ENCODE data around the gene FOXJ1.

The FOXJ1 gene

DNA sequence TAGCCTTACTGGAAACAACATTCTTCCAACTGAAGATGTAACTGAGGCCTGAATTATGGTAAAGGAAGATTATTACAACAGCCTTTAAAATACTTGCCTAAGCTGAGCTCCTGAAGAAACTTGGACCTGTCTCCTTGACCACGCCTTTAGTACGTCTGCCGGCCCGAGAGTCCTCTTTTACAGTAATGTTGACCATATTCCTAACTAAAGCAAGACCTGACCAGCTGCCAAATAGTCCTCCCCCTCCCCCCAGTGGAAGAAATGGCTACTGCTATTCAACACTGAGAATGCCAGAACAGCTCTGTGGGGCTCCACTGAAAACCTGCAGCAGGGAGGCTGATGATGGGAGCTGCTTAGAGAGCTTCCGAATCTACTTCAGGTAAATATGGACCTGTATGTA is 12.6 kb upstream of the FOXJ1 start:
- no peak for TF ChIP-seq FOXP2 (optimal IDR thresholded peaks at IDR 0.05; ENCODE audit: borderline replicate concordance, extremely low read depth, extremely low read length, insufficient read depth)
- TF ChIP-seq SIN3A (IDR thresholded peaks at IDR 0.05; ENCODE audit: borderline replicate concordance, insufficient read depth, low read length) = no peak
- TF ChIP-seq POLR2AphosphoS5 (IDR thresholded peaks at IDR 0.05; ENCODE audit: low read depth, low read length) = no peak
- TF ChIP-seq, protein P1, sequence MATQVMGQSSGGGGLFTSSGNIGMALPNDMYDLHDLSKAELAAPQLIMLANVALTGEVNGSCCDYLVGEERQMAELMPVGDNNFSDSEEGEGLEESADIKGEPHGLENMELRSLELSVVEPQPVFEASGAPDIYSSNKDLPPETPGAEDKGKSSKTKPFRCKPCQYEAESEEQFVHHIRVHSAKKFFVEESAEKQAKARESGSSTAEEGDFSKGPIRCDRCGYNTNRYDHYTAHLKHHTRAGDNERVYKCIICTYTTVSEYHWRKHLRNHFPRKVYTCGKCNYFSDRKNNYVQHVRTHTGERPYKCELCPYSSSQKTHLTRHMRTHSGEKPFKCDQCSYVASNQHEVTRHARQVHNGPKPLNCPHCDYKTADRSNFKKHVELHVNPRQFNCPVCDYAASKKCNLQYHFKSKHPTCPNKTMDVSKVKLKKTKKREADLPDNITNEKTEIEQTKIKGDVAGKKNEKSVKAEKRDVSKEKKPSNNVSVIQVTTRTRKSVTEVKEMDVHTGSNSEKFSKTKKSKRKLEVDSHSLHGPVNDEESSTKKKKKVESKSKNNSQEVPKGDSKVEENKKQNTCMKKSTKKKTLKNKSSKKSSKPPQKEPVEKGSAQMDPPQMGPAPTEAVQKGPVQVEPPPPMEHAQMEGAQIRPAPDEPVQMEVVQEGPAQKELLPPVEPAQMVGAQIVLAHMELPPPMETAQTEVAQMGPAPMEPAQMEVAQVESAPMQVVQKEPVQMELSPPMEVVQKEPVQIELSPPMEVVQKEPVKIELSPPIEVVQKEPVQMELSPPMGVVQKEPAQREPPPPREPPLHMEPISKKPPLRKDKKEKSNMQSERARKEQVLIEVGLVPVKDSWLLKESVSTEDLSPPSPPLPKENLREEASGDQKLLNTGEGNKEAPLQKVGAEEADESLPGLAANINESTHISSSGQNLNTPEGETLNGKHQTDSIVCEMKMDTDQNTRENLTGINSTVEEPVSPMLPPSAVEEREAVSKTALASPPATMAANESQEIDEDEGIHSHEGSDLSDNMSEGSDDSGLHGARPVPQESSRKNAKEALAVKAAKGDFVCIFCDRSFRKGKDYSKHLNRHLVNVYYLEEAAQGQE (IDR thresholded peaks at IDR 0.05; ENCODE audit: insufficient read depth in 1 of 2, low read depth in 2 of 2, low read length in 2 of 2) = no peak
- no peak for TF ChIP-seq TAF1 (IDR thresholded peaks at IDR 0.05; ENCODE audit: borderline replicate concordance, insufficient read depth, low read length)

DNA sequence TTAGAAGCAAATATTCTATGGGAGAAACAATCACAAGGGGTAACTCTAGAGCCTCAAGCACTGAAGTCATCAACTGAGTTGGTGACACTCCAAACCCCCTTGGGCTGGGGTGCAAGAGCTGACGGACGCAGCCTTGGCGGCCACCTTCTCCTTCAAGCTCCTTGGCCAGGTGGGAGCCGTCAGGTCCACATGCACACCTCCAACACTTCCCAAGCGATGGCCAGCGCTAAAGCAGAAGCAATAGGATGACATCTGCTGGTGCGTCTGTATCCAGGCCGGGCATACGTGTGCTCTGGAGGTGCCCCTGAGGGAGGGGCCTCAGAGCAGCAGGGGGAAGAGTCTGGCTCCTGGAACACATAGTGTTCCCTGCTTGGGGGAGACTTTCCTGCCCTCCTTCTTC is 12.2 kb upstream of the FOXJ1 start:
- TF ChIP-seq, protein P1 (IDR thresholded peaks at IDR 0.05; ENCODE audit: insufficient read depth in 1 of 2, low read depth in 2 of 2, low read length in 2 of 2) = no peak
- no peak for TF ChIP-seq SIN3A (IDR thresholded peaks at IDR 0.05; ENCODE audit: borderline replicate concordance, insufficient read depth, low read length)
- no peak for TF ChIP-seq TAF1 (IDR thresholded peaks at IDR 0.05; ENCODE audit: borderline replicate concordance, insufficient read depth, low read length)
- no peak for TF ChIP-seq POLR2AphosphoS5 (IDR thresholded peaks at IDR 0.05; ENCODE audit: low read depth, low read length)
- TF ChIP-seq FOXP2 (optimal IDR thresholded peaks at IDR 0.05; ENCODE audit: borderline replicate concordance, extremely low read depth, extremely low read length, insufficient read depth) = no peak

DNA sequence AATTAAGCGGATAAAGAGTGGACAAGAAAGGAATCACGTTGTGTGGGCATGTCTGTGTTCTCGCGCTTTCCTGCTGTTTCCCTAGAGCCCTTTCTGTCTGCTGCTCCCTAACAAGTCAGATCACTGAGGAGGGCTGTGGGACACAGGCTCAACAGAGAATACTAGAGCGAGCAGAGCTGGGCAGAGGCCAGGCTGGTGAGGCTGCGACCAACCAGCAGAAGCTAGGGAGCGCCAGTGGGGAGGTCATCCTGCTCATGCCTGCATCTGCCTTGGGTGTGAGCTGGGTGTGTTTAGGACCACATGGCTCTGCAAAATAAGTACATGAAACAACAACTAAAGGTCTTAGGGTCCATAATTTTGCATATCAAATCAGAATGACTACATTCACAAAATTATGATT is 11.5 kb upstream of the FOXJ1 start:
- TF ChIP-seq, protein P1 (IDR thresholded peaks at IDR 0.05; ENCODE audit: insufficient read depth in 1 of 2, low read depth in 2 of 2, low read length in 2 of 2) = no peak
- TF ChIP-seq TAF1 (IDR thresholded peaks at IDR 0.05; ENCODE audit: borderline replicate concordance, insufficient read depth, low read length) (no peak), POLR2AphosphoS5 (IDR thresholded peaks at IDR 0.05; ENCODE audit: low read depth, low read length) (no peak)

DNA sequence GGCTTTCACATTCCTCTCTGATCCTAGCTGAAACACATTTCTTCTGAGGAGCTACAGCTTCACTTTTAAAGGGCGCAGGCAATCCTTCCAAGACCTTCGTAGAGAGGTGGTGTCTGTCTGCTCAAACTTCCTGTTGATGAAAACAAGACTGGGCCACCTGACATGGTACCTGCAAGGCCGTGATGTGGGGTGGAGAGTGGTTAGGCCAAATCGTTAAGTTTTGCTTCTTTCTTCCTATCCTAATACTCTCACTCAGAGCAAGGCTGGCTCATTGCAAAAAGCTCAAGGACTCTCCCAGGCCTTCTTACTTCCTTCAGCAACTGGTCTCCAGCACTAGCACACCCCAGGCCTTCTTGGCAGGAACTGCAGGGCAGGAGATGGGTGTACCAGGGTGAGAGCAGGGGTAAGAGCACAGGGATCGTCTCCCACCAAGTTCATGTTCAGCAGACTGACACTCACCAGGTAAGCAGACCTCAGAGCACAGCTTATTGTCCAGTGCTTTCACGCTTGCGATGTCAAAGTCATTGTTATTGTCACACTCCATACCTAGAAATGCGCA is 10.9 kb upstream of the FOXJ1 start:
- TF ChIP-seq TAF1 (IDR thresholded peaks at IDR 0.05; ENCODE audit: borderline replicate concordance, insufficient read depth, low read length) = no peak
- TF ChIP-seq SIN3A (IDR thresholded peaks at IDR 0.05; ENCODE audit: borderline replicate concordance, insufficient read depth, low read length) = no peak
- no peak for TF ChIP-seq FOXP2 (optimal IDR thresholded peaks at IDR 0.05; ENCODE audit: borderline replicate concordance, extremely low read depth, extremely low read length, insufficient read depth)
- TF ChIP-seq, protein P1 (IDR thresholded peaks at IDR 0.05; ENCODE audit: insufficient read depth in 1 of 2, low read depth in 2 of 2, low read length in 2 of 2) = no peak
- no peak for TF ChIP-seq POLR2AphosphoS5 (IDR thresholded peaks at IDR 0.05; ENCODE audit: low read depth, low read length)

All from PFSK-1 (cell line).